NCI-H446 treated with DMSO at 0.1 percent for 48 hours (cell line): Measurements from ENCODE around the gene MICOS13.
"Not testable (repeated sequence)": the region's sequence is repeated elsewhere in the genome, so short reads cannot be mapped to it uniquely, and the experiment has no call there.

Source experiments
- DNase-seq: peaks from one replicate; lab custom pipeline; 2025; lab: John Stamatoyannopoulos, UW

The MICOS13 gene

GRCh38 chr19:5680437-5681368 lies at the start of gene MICOS13, which contains the start of gene HSD11B1L:
TSS of gene MICOS13 (minus strand) at chr19:5680516. CDS start at chr19:5680486, 30 bp downstream.
TSS of gene HSD11B1L (plus strand) at chr19:5681027. CDS start at chr19:5684833, 3,806 bp downstream.
- DNase-seq, result peak; percentile 98

- DNase-seq, result no peak
Observed at GRCh38 chr19:5727453-5728050, 47.2 kb upstream of the MICOS13 start.

GRCh38 chr19:5719961-5720790 lies 39.9 kb upstream of the MICOS13 start, which contains the start of the genes CATSPERD and LONP1:
TSS of gene CATSPERD (plus strand) at chr19:5720637. CDS start at chr19:5720738, 101 bp downstream.
TSS of gene LONP1 (minus strand) at chr19:5720146. CDS start at chr19:5720132, 14 bp downstream.
- peak; percentile 98 for DNase-seq

- no peak for DNase-seq
Observed at GRCh38 chr19:5719274-5719960, 39.1 kb upstream of the MICOS13 start.

GRCh38 chr19:5718579-5719273 lies 38.4 kb upstream of the MICOS13 start:
- DNase-seq, result no peak

- DNase-seq, result no peak
Observed at GRCh38 chr19:5718037-5718578, 37.8 kb upstream of the MICOS13 start.

- no peak for DNase-seq
Observed at GRCh38 chr19:5717215-5717935, 37.1 kb upstream of the MICOS13 start.

- no peak for DNase-seq
Observed at GRCh38 chr19:5714816-5715215, 34.5 kb upstream of the MICOS13 start.

- no peak for DNase-seq
Observed at GRCh38 chr19:5713228-5713627, 32.9 kb upstream of the MICOS13 start.

GRCh38 chr19:5711713-5712161 lies 31.4 kb upstream of the MICOS13 start:
- DNase-seq, result no peak

- DNase-seq, result no peak
Observed at GRCh38 chr19:5711025-5711424, 30.7 kb upstream of the MICOS13 start.

GRCh38 chr19:5707576-5708575 lies 27.6 kb upstream of the MICOS13 start:
- DNase-seq, result no peak

GRCh38 chr19:5706876-5707573 lies 26.7 kb upstream of the MICOS13 start:
- DNase-seq, result no peak

- no peak for DNase-seq
Observed at GRCh38 chr19:5705552-5705951, 25.2 kb upstream of the MICOS13 start.

- DNase-seq, result no peak
Observed at GRCh38 chr19:5703819-5704818, 23.8 kb upstream of the MICOS13 start.

GRCh38 chr19:5702053-5702410 lies 21.7 kb upstream of the MICOS13 start:
- DNase-seq, result not testable (repeated sequence)
